HG03025 (cell line): ENCODE data around the gene MPST.

ENCODE experiments used
- ATAC-seq: cut with Tn5 transposase; IDR thresholded peaks from one replicate; pipeline ENCODE4 v1.9.1; 2021; ENCODE audit warnings: mild to moderate bottlenecking, moderate library complexity; ENCODE audit not compliant: unreplicated experiment, low FRiP score

The MPST gene

GRCh38 chr22:37075046-37075445, 55.5 kb downstream of the MPST start:
- no peak for ATAC-seq

GRCh38 chr22:37075822-37076433, 56.4 kb downstream of the MPST start:
- no peak for ATAC-seq

GRCh38 chr22:37077802-37078448, 58.4 kb downstream of the MPST start:
- no peak for ATAC-seq

GRCh38 chr22:37079158-37079557, 59.6 kb downstream of the MPST start:
- ATAC-seq: no peak
